IgD-negative memory B cell (primary cell): ENCODE results near the gene ISYNA1. TPM values are rescaled to one million over a fixed set of nuclear protein-coding genes. Genes with fewer than 3 reads are reported as not detected.

Source experiments
- H3K27ac Mint-ChIP-seq, 3 donors: one replicate each; pipeline ENCODE4 v1.8.0; 2020 to 2022; ENCODE audit warnings: mild to moderate bottlenecking in 3 of 3, mixed read lengths in 3 of 3, moderate library complexity in 1 of 3
- H3K27me3 Mint-ChIP-seq: one replicate; pipeline ENCODE4 v1.8.0; 2021; ENCODE audit warnings: mixed read lengths
- H3K36me3 Mint-ChIP-seq: one replicate; pipeline ENCODE4 v1.8.0; 2020; ENCODE audit warnings: mild to moderate bottlenecking, mixed read lengths
- H3K4me1 Mint-ChIP-seq, 3 donors: one replicate each; pipeline ENCODE4 v1.8.0; 2020 to 2022; ENCODE audit warnings: mixed read lengths in 3 of 3, mild to moderate bottlenecking in 1 of 3
- H3K4me3 Mint-ChIP-seq, 4 donors: one replicate each; pipeline ENCODE4 v1.8.0; 2020 to 2022; ENCODE audit warnings: mild to moderate bottlenecking in 4 of 4, mixed read lengths in 4 of 4, moderate library complexity in 3 of 4
- H3K9me3 Mint-ChIP-seq, 3 donors: one replicate each; pipeline ENCODE4 v1.8.0; 2020 to 2021; ENCODE audit warnings: mixed read lengths in 3 of 3, mild to moderate bottlenecking in 1 of 3
- polyA plus RNA-seq: library from polyadenylated mRNA; unstranded; fragments of 300-500 nt; fragmentation: Illumina TruSeq; gene quantifications from one replicate; pipeline ENCODE4 v1.2.3, GENCODE V29; 2021

The ISYNA1 gene
- polyA plus RNA-seq, 1 donor from 2014 or later, result 17.2 TPM

DNA sequence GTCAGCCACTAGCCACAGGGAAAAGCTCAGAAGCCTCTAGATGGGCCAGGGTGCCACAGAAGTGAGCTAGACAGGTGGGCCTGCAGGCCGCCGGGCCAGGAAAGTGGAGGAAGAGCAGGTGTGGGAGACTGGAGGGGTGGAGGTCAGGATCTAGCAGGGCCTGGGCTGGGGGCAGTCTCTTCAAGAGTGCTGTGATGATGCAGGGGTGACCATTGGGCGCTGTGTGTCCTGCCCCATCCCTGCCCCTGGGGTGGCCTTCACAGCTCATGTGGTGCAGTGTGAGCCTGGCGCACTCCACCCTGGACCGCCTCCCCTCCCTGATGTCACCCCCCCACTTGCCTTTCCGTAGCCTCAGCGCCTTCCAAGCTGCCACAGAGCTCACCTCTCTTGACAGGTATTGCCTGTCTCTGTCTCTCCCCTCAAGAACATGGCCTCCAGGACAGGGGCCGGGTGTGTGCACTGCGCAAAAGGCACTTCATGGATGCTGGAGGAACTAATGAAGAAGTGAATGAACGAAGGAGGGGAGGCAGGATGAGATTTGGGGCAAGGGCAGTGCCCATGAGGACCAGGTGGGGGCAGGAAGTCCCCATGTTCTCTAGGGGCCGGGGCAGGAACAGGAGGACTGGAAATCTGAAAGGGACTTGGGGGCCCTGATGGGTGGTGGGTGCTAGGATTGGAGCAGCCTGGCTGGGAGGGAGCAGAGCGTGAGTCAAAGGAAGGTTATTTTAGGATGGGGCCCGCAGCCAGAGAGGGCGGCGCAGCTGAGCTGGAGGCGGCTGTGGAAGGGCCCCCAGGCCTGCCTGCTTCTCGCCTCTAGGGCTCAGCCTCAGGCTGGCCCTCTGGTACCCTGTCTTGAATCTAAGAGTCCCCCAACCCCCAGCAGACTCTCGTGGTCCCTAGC is 12.2 kb downstream of the ISYNA1 start:
- H3K27me3 Mint-ChIP-seq, result no peaks in the 10 kb centered on the region
- peak overlapping the region in 1 of 4 donors; percentile 21 for H3K4me3 Mint-ChIP-seq
- H3K9me3 Mint-ChIP-seq, result no peaks in the 10 kb centered on the region
- peaks cover 17 to 25% (median 21%) of the 10 kb centered on the region in 3 donors for H3K4me1 Mint-ChIP-seq
- no peaks in the 10 kb centered on the region for H3K36me3 Mint-ChIP-seq
- H3K27ac Mint-ChIP-seq, result peak overlapping the region in 1 of 3 donors; percentile 16

DNA sequence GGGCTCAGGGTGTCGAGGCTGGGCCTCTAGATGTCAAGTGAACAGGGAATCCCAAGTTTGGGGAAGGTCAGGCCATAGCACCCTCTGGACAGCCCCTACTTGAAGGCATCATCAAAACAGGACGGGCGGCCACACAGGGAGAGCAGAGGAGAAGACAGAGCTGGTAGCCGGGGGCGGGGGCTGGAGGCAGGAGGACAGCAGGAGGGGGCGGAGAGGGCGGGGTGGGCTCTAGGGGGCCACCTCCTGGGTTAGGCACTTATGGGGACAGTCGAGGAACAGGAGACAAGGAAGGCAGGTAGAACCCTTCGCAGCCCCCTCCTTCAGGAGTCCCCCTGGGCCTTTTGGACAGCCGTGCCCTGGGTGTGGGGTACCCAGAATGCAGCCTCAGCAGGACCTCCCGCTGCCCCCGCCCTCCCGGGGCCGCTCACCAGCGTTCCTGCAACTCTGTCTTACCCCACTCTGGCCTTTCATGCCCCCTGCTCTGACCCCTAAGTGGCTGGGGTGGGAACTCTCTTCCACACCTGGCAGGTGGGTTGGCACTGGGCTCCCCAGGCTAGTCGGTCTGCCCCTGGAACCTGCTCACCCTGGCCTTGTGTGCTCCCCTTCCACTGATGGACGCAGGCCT is 12.9 kb downstream of the ISYNA1 start:
- no peaks in the 10 kb centered on the region for H3K36me3 Mint-ChIP-seq
- H3K4me3 Mint-ChIP-seq, result peak overlapping the region in 1 of 4 donors; percentile 20
- H3K27me3 Mint-ChIP-seq, result no peaks in the 10 kb centered on the region
- peaks cover 22 to 27% (median 22%) of the 10 kb centered on the region in 3 donors for H3K4me1 Mint-ChIP-seq
- H3K27ac Mint-ChIP-seq, result peak overlapping the region in 1 of 3 donors; percentile 78
- no peaks in the 10 kb centered on the region for H3K9me3 Mint-ChIP-seq

DNA sequence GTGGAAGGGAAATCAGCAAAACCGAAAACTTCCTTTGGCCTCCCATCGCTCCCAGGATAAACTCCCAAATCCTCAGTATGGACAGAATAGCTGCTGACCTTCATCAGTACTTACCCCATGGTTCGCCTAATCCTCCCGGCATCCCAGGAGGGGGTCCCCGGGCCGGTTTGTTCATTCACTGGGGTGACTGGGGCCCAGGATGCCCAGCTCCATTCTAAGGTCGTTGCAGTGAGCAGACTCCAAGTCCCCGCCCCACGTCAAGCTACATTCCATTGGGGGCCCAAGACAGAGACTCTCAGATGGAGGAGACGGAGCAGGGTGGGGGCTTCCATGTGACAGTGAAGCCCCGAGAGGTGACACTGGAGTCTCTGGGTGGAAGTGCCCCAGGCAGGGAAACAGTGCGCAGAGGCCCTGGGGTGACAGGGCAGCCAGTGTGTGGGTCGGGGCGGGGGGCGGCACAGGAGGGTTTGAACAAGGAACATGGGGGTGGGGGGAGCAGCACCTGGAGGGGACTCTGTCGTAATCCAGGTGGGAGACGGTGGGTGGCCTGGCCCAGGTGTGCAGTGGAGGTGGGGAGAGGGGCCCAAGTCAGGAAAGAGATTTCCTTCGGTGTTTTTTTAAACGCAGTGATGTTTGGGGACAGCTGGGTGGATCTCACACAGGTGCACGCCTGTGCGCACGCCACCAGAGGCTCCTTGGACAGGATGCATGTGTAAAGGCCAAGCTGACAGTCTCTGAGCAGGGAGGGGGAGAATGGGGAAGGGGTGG is 13.6 kb downstream of the ISYNA1 start:
- peak overlapping the region in 1 of 4 donors; percentile 88 for H3K4me3 Mint-ChIP-seq
- peaks cover 22 to 27% (median 22%) of the 10 kb centered on the region in 3 donors for H3K4me1 Mint-ChIP-seq
- H3K36me3 Mint-ChIP-seq, result no peaks in the 10 kb centered on the region
- no peaks in the 10 kb centered on the region for H3K9me3 Mint-ChIP-seq
- H3K27me3 Mint-ChIP-seq, result no peaks in the 10 kb centered on the region
- H3K27ac Mint-ChIP-seq, result peak overlapping the region in 1 of 3 donors; percentile 78

DNA sequence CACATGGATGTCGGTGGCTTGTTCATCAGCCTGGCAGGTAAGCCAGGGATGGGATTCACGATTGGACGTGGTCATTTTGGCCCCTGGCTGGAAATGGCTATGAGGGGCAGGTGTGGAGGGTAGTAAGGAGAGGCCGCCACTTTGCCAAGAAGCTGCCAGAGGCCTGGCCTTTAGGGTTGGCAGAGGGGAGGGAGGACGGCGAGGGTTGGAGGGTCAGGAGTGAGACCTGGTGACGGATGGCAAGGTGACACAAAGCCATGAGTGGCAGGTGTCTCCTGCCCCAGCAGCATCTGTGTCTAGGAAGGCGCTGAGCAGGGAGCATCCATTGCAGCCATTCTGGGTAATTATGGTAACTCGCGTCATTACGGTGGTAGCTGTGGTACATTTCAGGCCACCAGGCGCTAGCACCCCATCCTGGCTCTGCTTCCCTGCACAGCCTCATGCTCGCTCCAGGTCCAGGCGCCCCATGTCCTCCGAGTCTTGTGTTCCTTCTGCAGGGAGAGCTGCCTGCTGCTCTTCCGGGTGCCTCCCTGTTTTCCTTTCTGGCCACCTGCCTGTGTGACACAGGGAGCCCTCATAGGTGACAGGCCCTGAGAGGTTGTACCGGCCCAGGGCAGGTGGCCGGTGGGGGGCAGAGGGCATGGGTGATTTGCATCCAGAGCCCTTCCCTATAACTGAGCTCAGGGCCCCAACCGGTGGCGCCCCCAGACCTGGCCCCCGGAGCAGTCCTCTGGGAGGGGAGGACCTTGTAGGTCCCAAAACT is 14.5 kb downstream of the ISYNA1 start:
- no peaks in the 10 kb centered on the region for H3K9me3 Mint-ChIP-seq
- H3K27ac Mint-ChIP-seq, result peak overlapping the region in 2 of 3 donors; percentile 78 to 82
- peaks cover 6% of the 10 kb centered on the region for H3K27me3 Mint-ChIP-seq
- peaks cover 22 to 32% (median 26%) of the 10 kb centered on the region in 3 donors for H3K4me1 Mint-ChIP-seq
- H3K36me3 Mint-ChIP-seq, result no peaks in the 10 kb centered on the region
- H3K4me3 Mint-ChIP-seq, result peak overlapping the region in 1 of 4 donors; percentile 88

DNA sequence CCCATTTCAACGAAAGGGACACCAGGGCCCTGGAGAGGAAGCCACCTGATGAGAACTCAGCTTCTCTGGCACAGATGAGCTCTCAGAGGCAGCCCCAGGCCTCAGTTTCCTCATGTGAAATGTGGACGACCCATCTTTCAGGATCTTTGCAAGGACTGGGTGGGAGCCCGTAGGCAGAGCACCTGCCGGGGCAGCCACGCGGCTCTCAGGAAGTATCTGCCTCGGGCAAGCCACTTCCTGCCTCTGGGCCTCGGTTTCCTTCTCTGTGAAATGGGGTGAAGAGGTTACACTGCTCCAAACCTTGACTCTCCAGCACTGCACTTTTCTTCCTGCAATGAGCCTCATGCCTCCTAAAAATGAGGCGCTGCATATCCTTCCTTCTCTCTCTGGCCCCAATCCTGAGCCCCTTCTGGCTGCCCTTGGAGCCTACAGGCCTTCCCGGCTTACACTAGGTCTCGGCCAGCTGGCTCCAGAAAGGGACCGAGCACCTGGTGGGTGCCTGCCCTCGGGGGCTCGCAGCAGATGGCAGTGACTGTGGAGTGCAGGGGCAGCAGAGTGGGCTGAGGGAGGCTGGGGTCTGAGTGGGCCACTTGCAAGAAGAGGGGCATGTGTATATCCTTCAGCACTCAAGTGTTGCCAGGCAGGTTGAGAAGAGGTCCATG is 15.3 kb downstream of the ISYNA1 start:
- Mint-ChIP-seq H3K27ac (peak overlapping the region in 2 of 3 donors; percentile 78 to 82), H3K36me3 (no peaks in the 10 kb centered on the region), H3K4me3 (peak overlapping the region; percentile 31 to 88 (median 80)), H3K4me1 (peaks cover 22 to 40% (median 27%) of the 10 kb centered on the region in 3 donors), H3K9me3 (no peaks in the 10 kb centered on the region), H3K27me3 (peaks cover 13% of the 10 kb centered on the region)

DNA sequence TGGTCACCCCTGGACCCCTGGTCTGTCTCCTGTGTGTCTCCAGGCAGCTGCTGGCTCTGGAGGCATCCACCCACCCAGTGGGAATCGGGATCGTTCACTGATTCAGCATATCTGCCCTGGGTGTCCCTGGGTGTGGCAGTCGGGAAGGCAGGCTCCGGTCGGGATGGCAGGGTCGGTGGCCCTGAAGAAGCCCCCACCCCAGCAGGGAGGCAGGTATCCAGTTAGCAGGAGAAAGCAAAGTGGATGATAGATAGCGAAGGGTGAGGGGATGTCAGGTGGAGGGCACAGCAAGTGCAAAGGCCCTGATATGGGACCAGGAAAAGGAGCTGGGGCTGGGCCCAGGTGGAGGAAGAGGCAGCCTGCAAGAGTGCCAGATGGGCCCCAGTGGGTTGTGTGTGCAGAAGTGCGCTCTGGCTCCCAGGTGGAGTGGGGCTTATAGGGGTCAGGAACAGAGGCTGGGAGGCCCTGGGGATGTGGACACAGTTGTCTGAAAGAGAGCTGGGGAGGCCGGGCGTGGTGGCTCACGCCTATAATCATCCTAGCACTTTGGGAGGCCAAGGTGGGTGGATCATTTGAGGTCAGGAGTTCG is 16.5 kb downstream of the ISYNA1 start:
- Mint-ChIP-seq H3K4me3 (peak overlapping the region; percentile 76 to 94 (median 80)), H3K4me1 (peaks cover 22 to 45% (median 32%) of the 10 kb centered on the region in 3 donors), H3K36me3 (peaks cover under 1% of the 10 kb centered on the region), H3K9me3 (no peaks in the 10 kb centered on the region), H3K27ac (peak overlapping the region in 2 of 3 donors; percentile 78 to 95), H3K27me3 (peaks cover 22% of the 10 kb centered on the region)

DNA sequence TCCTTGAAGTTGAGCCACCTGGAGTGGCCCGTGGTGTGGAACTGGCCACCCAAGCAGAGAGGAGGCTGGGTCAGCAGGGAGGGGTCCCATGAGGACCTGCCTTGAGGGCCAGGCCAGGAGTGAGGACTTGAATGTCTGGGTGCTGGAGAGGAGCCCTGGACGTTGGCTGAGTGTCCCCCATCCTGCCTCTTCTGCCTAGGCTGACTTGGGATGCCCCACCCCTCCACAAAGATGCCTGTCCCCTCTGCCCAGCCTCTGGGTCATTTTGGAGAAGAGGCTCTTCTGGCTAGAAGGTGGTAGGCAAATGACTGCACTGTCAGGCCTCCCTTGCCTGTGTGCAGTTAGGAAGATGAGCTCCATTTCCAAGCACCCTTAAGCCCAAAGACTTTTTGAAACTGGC is 17.0 kb downstream of the ISYNA1 start:
- Mint-ChIP-seq H3K27ac (peak overlapping the region in 2 of 3 donors; percentile 78 to 95), H3K27me3 (peaks cover 25% of the 10 kb centered on the region), H3K4me1 (peaks cover 22 to 46% (median 32%) of the 10 kb centered on the region in 3 donors), H3K36me3 (peaks cover 1% of the 10 kb centered on the region), H3K9me3 (no peaks in the 10 kb centered on the region), H3K4me3 (peak overlapping the region; percentile 60 to 94 (median 78))

DNA sequence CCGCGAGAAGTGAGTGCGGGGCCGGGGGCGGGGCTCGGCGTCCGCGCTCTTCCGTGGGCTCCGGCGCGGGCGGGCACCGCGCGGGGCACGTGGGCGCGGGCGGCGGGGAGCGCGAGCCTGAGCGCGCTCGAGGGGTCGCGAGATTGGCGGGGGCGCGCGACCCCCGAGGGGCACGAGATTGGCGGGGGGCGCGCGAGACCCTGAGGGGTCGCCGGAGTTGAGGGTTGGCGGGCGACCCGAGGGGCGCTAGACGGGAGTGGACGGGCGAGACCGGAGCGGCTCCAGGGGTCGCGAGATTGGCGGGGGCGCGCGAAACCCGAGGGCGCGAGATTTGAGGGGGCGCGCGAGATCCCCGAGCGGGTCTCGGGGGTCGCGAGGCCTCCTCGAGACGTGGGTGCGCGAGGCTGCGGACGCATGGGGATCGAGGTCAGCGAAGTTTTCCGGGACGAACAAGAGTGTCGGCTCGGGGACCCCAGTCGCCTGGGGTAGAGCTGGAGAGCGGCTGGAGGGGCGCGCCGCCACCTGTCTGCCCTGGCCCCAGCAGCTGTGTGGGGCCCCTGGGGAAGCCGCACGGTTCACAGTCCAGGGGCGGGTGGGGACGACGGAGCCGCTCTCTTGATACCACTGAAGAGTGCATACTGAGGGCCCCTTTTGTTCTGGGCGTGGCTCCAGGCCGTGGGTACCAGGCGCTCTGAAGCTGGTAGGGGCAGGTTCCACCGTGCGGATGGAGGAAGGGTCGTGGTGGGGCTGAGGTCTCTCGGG is 18.1 kb downstream of the ISYNA1 start:
- no peaks in the 10 kb centered on the region for H3K9me3 Mint-ChIP-seq
- peaks cover 1% of the 10 kb centered on the region for H3K36me3 Mint-ChIP-seq

DNA sequence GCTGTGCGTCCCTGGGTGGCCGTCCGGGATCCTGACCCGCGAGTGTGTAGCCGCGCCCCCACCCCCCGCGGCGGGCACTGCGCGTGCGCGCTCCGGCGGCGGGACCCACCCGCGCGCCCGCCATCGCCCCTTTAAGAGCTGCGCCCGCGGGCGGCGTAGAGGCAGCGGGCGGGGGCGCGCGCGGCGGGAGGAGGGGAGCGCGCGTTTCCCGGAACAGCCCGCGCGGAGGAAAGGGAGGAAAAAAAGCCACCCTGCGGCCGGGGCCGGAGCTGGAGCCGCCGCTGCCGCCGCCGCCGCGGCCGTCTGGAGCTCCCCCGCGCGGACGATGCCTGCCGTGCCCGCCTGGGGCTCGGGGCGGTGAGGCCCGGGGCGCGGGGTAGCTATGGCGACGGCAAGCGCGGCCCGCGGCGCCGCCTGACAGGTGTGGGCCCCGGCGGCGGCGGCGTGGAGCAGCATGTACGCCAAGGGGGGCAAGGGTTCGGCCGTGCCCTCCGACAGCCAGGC is 18.7 kb downstream of the ISYNA1 start, which contains the start of gene SSBP4:
SSBP4 (plus strand) TSS at position 204 of the 504 bp plus-strand sequence; CDS start at position 455, 251 bp downstream.
- Mint-ChIP-seq H3K4me1 (peaks cover 27 to 46% (median 31%) of the 10 kb centered on the region in 3 donors), H3K9me3 (no peaks in the 10 kb centered on the region), H3K4me3 (peak within 1 kb of the TSS; percentile 76 to 94 (median 86)), H3K27ac (peak within 1 kb of the TSS; percentile 80 to 96 (median 95)), H3K27me3 (peaks cover 31% of the 10 kb centered on the region), H3K36me3 (peaks cover 1% of the 10 kb centered on the region)

More for the DNA sequence above, 18.1 kb downstream of the ISYNA1 start:
- Mint-ChIP-seq H3K4me3 (peak overlapping the region; percentile 72 to 94 (median 78)), H3K27ac (peak overlapping the region; percentile 76 to 96 (median 85)), H3K4me1 (peaks cover 22 to 46% (median 30%) of the 10 kb centered on the region in 3 donors), H3K27me3 (peaks cover 25% of the 10 kb centered on the region)

DNA sequence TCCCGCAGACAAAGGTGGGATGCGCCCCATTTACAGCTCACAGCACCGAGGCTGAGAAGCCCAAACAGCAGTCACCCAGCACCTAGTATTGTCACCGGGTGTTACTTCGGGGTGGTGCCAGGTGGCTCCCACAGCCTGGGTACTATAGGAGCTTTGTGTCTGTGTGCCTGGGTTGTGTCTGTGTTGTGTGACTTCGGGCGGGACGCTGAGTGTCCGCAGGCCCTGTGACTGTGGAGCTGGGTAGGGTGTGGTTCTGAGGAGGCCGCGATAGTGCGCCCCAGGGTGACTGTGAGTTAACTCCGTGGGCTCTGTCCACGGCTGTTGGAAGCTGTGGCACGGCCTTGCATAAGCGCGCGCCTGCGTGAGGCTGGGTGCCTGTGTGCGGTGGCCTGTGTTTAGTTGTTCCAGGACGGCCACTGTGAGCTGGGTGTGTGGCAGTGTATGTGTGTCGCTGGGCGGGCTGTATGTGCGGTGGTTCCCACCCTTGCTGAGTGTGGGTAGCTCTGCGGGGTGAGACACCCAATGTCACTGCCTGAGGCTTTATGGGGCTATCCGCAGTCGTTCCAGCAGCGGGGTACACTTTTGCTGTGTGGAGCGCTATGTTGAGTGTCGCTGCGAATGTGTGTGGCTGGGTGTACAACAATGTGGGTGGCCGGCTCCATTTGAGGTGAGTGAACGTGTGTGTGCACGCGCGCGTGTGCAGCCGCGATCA is 19.3 kb downstream of the ISYNA1 start:
- H3K4me3 Mint-ChIP-seq, result peak overlapping the region; percentile 76 to 92 (median 84)

DNA sequence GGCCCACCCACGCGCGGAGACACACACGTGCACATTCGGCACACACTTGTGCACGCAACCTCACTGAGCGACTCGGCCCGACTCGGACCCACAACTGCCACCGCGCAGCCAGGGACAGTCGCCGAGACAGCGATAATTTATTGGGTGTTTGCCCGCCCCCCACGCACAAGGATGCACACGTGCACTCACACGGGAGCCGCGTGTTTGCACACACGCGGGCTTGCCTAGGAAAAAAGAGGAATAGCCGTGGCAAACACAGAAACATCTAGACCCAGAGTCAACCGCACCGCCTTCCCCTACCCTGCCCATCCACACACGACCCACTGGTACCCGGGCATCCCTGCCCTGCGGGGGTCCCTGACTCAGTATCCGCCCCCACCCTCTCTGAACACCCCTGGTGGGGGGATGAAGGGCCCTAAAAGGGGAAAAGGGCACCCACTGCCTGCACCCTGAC is 19.9 kb downstream of the ISYNA1 start:
- peak overlapping the region in 2 of 3 donors; percentile 82 to 95 for H3K27ac Mint-ChIP-seq
- peaks cover 33% of the 10 kb centered on the region for H3K27me3 Mint-ChIP-seq
- H3K4me3 Mint-ChIP-seq, result peak overlapping the region; percentile 76 to 85 (median 80)
- H3K36me3 Mint-ChIP-seq, result peaks cover 1% of the 10 kb centered on the region
- no peaks in the 10 kb centered on the region for H3K9me3 Mint-ChIP-seq
- H3K4me1 Mint-ChIP-seq, result peaks cover 21 to 42% (median 28%) of the 10 kb centered on the region in 3 donors

More for the DNA sequence above, 19.3 kb downstream of the ISYNA1 start:
- Mint-ChIP-seq H3K4me1 (peaks cover 23 to 44% (median 31%) of the 10 kb centered on the region in 3 donors), H3K9me3 (no peaks in the 10 kb centered on the region), H3K27me3 (peaks cover 33% of the 10 kb centered on the region), H3K27ac (peak overlapping the region; percentile 80 to 95 (median 82)), H3K36me3 (peaks cover 1% of the 10 kb centered on the region)
